ENCODE results near the gene CDC42BPA.

GRCh38 chr1:227102056-227102455 lies 216.2 kb downstream of the CDC42BPA start:
- TF ChIP-seq EZH2 (IDR thresholded peaks at IDR 0.05; ENCODE audit: low read length) (no peak), CTCF (optimal IDR thresholded peaks at IDR 0.05 in 1 of 3, IDR thresholded peaks at IDR 0.05 in 1 of 3, conservative IDR thresholded peaks at IDR 0.05 in 1 of 3; ENCODE audit: extremely low read depth in 1 of 3, insufficient read depth in 2 of 3, low read length in 3 of 3) (no peak)
